HEK293 (cell line): Measurements from ENCODE around the gene LDB1.

Source experiments
- BCL11A ChIP-seq: fragments of 450-650 bp; formaldehyde crosslinking; IDR thresholded peaks from 2 replicates; pipeline ENCODE4 v1.5.1; 2016; ENCODE audit warnings: low read depth, missing biosample characterization, missing genetic modification characterization
- MYNN ChIP-seq: fragments of 450-650 bp; formaldehyde crosslinking; IDR thresholded peaks from 2 replicates; pipeline ENCODE4 v1.5.1; 2016; ENCODE audit warnings: missing biosample characterization, missing genetic modification characterization, borderline replicate concordance
- REPIN1 ChIP-seq: fragments of 450-650 bp; formaldehyde crosslinking; IDR thresholded peaks from 2 replicates; pipeline ENCODE4 v1.5.1; 2017; ENCODE audit warnings: missing biosample characterization, missing genetic modification characterization, low read depth
- SCRT2 ChIP-seq: fragments of 450-650 bp; formaldehyde crosslinking; IDR thresholded peaks from 2 replicates; pipeline ENCODE4 v1.5.1; 2016; ENCODE audit warnings: missing biosample characterization, missing genetic modification characterization
- SP7 ChIP-seq: fragments of 450-650 bp; formaldehyde crosslinking; IDR thresholded peaks from 2 replicates; pipeline ENCODE4 v1.5.1; 2016; ENCODE audit warnings: missing biosample characterization, missing genetic modification characterization
- WT1 ChIP-seq: fragments of 450-650 bp; formaldehyde crosslinking; IDR thresholded peaks from 2 replicates; pipeline ENCODE4 v1.5.1; 2016; ENCODE audit warnings: missing biosample characterization, missing genetic modification characterization
- ZBTB20 ChIP-seq: fragments of 450-650 bp; formaldehyde crosslinking; IDR thresholded peaks from 2 replicates; pipeline ENCODE4 v1.5.1; 2016; ENCODE audit warnings: missing biosample characterization, missing genetic modification characterization
- ZBTB26 ChIP-seq: fragments of 450-650 bp; formaldehyde crosslinking; optimal IDR thresholded peaks from 2 replicates; pipeline ENCODE3; 2016; ENCODE audit warnings: missing biosample characterization, mild to moderate bottlenecking, missing genetic modification characterization
- ZBTB8A ChIP-seq: fragments of 450-650 bp; formaldehyde crosslinking; IDR thresholded peaks from 2 replicates; pipeline ENCODE4 v1.5.1; 2016; ENCODE audit warnings: missing biosample characterization, missing genetic modification characterization
- ZNF112 ChIP-seq: fragments of 450-650 bp; formaldehyde crosslinking; IDR thresholded peaks from 2 replicates; pipeline ENCODE4 v1.5.0; 2017; ENCODE audit warnings: missing biosample characterization, missing genetic modification characterization
- ZNF138 ChIP-seq: fragments of 450-650 bp; formaldehyde crosslinking; IDR thresholded peaks from 2 replicates; pipeline ENCODE4 v1.5.1; 2016; ENCODE audit warnings: missing biosample characterization, missing genetic modification characterization, borderline replicate concordance
- ZNF169 ChIP-seq: fragments of 450-650 bp; formaldehyde crosslinking; IDR thresholded peaks from 2 replicates; pipeline ENCODE4 v1.5.1; 2016; ENCODE audit warnings: missing biosample characterization, missing genetic modification characterization
- ZNF174 ChIP-seq: fragments of 450-650 bp; formaldehyde crosslinking; IDR thresholded peaks from 2 replicates; pipeline ENCODE4 v1.5.0; 2017; ENCODE audit warnings: missing biosample characterization, mild to moderate bottlenecking, missing genetic modification characterization
- ZNF214 ChIP-seq: fragments of 450-650 bp; formaldehyde crosslinking; IDR thresholded peaks from 2 replicates; pipeline ENCODE4 v1.5.1; 2017; ENCODE audit warnings: missing biosample characterization, mild to moderate bottlenecking, missing genetic modification characterization, borderline replicate concordance
- ZNF26 ChIP-seq: fragments of 450-650 bp; formaldehyde crosslinking; IDR thresholded peaks from 2 replicates; pipeline ENCODE4 v1.5.1; 2016; ENCODE audit warnings: missing biosample characterization, missing genetic modification characterization
- ZNF280D ChIP-seq: fragments of 450-650 bp; formaldehyde crosslinking; IDR thresholded peaks from 2 replicates; pipeline ENCODE4 v1.5.1; 2016; ENCODE audit warnings: missing biosample characterization, missing genetic modification characterization
- ZNF311 ChIP-seq: fragments of 450-650 bp; formaldehyde crosslinking; IDR thresholded peaks from 2 replicates; pipeline ENCODE4 v1.5.1; 2017; ENCODE audit warnings: missing biosample characterization, missing genetic modification characterization, borderline replicate concordance
- ZNF366 ChIP-seq: fragments of 450-650 bp; formaldehyde crosslinking; conservative IDR thresholded peaks from 2 replicates; pipeline ENCODE4 v1.5.1; 2016; ENCODE audit warnings: missing biosample characterization, missing genetic modification characterization
- ZNF423 ChIP-seq: fragments of 450-650 bp; formaldehyde crosslinking; IDR thresholded peaks from 2 replicates; pipeline ENCODE4 v1.5.1; 2016; ENCODE audit warnings: missing biosample characterization, missing genetic modification characterization
- ZNF433 ChIP-seq: fragments of 450-650 bp; formaldehyde crosslinking; IDR thresholded peaks from 2 replicates; pipeline ENCODE4 v1.5.1; 2016; ENCODE audit warnings: missing biosample characterization, missing genetic modification characterization, low read depth
- ZNF48 ChIP-seq: fragments of 450-650 bp; formaldehyde crosslinking; IDR thresholded peaks from 2 replicates; pipeline ENCODE4 v1.5.1; 2016; ENCODE audit warnings: missing biosample characterization, missing genetic modification characterization
- ZNF521 ChIP-seq: fragments of 450-650 bp; formaldehyde crosslinking; IDR thresholded peaks from 2 replicates; pipeline ENCODE4 v1.5.1; 2017; ENCODE audit warnings: missing biosample characterization, mild to moderate bottlenecking, missing genetic modification characterization
- ZNF530 ChIP-seq: fragments of 450-650 bp; formaldehyde crosslinking; IDR thresholded peaks from 2 replicates; pipeline ENCODE4 v1.5.1; 2016; ENCODE audit warnings: low read depth, missing biosample characterization, missing genetic modification characterization
- ZNF580 ChIP-seq: fragments of 450-650 bp; formaldehyde crosslinking; IDR thresholded peaks from 2 replicates; pipeline ENCODE4 v1.5.1; 2016; ENCODE audit warnings: missing biosample characterization, missing genetic modification characterization
- ZNF692 ChIP-seq: fragments of 450-650 bp; formaldehyde crosslinking; IDR thresholded peaks from 2 replicates; pipeline ENCODE4 v1.5.1; 2016; ENCODE audit warnings: missing biosample characterization, missing genetic modification characterization
- ZNF76 ChIP-seq: fragments of 450-650 bp; formaldehyde crosslinking; IDR thresholded peaks from 2 replicates; pipeline ENCODE4; 2016; ENCODE audit warnings: low read depth, missing biosample characterization, missing genetic modification characterization, borderline replicate concordance
- ZNF777 ChIP-seq: fragments of 450-650 bp; formaldehyde crosslinking; IDR thresholded peaks from 2 replicates; pipeline ENCODE4 v1.5.1; 2017; ENCODE audit warnings: missing biosample characterization, missing genetic modification characterization, borderline replicate concordance
- ZSCAN16 ChIP-seq: fragments of 450-650 bp; formaldehyde crosslinking; IDR thresholded peaks from 2 replicates; pipeline ENCODE4 v1.5.1; 2016; ENCODE audit warnings: missing biosample characterization, missing genetic modification characterization
- TF ChIP-seq, protein P1 (sequence below): fragments of 450-650 bp; formaldehyde crosslinking; IDR thresholded peaks from 2 replicates; pipeline ENCODE4 v1.5.1; 2017; ENCODE audit warnings: missing biosample characterization, missing genetic modification characterization
- TF ChIP-seq, protein P2 (sequence below): fragments of 450-650 bp; formaldehyde crosslinking; IDR thresholded peaks from 2 replicates; pipeline ENCODE4 v1.5.1; 2016; ENCODE audit warnings: missing biosample characterization, missing genetic modification characterization

Gene LDB1

GRCh38 chr10:102133373-102134195 is 13.4 kb upstream of the LDB1 start (continued):
- no peak for TF ChIP-seq ZBTB26
- peak; percentile 41; the same call in 1 of the 2 replicates for TF ChIP-seq ZNF580 (tag by site-specific recombination)
- no peak for TF ChIP-seq ZSCAN16 (tag by site-specific recombination)
- TF ChIP-seq ZNF174: no peak
- TF ChIP-seq SP7 (tag by site-specific recombination): peak; percentile 50; the same call in 1 of the 2 replicates
- no peak for TF ChIP-seq WT1 (tag by site-specific recombination)
- no peak for TF ChIP-seq ZNF521 (tag by site-specific recombination)
- TF ChIP-seq ZNF169 (tag by site-specific recombination): no peak
- TF ChIP-seq ZNF311 (tag by site-specific recombination): no peak
- peak; percentile 86 for TF ChIP-seq ZNF692 (tag by site-specific recombination)
- TF ChIP-seq, protein P1, sequence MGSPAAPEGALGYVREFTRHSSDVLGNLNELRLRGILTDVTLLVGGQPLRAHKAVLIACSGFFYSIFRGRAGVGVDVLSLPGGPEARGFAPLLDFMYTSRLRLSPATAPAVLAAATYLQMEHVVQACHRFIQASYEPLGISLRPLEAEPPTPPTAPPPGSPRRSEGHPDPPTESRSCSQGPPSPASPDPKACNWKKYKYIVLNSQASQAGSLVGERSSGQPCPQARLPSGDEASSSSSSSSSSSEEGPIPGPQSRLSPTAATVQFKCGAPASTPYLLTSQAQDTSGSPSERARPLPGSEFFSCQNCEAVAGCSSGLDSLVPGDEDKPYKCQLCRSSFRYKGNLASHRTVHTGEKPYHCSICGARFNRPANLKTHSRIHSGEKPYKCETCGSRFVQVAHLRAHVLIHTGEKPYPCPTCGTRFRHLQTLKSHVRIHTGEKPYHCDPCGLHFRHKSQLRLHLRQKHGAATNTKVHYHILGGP: no peak
- TF ChIP-seq ZNF433 (tag by site-specific recombination): no peak
- TF ChIP-seq ZBTB20 (tag by site-specific recombination): peak; percentile 56
- no peak for TF ChIP-seq ZNF26
- TF ChIP-seq ZNF366: 0 out of 2 replicates have a peak, but pooled peaks have one; percentile 48
- no peak for TF ChIP-seq ZNF138 (tag by site-specific recombination)
- TF ChIP-seq ZNF530 (tag by site-specific recombination): no peak
- TF ChIP-seq ZNF777 (tag by site-specific recombination): no peak
- no peak for TF ChIP-seq BCL11A (tag by site-specific recombination)
- TF ChIP-seq MYNN (tag by site-specific recombination): no peak
- TF ChIP-seq ZNF423 (tag by site-specific recombination): no peak
- TF ChIP-seq, protein P2, sequence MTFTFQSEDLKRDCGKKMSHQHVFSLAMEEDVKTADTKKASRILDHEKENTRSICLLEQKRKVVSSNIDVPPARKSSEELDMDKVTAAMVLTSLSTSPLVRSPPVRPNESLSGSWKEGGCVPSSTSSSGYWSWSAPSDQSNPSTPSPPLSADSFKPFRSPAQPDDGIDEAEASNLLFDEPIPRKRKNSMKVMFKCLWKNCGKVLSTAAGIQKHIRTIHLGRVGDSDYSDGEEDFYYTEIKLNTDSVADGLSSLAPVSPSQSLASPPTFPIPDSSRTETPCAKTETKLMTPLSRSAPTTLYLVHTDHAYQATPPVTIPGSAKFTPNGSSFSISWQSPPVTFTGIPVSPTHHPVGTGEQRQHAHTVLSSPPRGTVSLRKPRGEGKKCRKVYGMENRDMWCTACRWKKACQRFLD (tag by site-specific recombination): no peak
- TF ChIP-seq ZNF76 (tag by site-specific recombination): no peak
- TF ChIP-seq SCRT2 (tag by site-specific recombination): no peak
- TF ChIP-seq ZNF214 (tag by site-specific recombination): no peak
- TF ChIP-seq ZNF280D (tag by site-specific recombination): no peak
- TF ChIP-seq REPIN1 (tag by site-specific recombination): no peak
- TF ChIP-seq ZNF48 (tag by site-specific recombination): no peak
- TF ChIP-seq ZNF112 (tag by site-specific recombination): no peak
- TF ChIP-seq ZBTB8A: peak; percentile 54
